Retina (tissue), 1 donor: ENCODE measurements around the gene ZNF578.
A peak's percentile ranks its signal among the peaks of the same experiment; 100 is the strongest.
"Not testable (repeated sequence)": the region's sequence is repeated elsewhere in the genome, so short reads cannot be mapped to it uniquely, and the experiment has no call there.

Experiments
- DNase-seq: peaks from one replicate; pipeline ENCODE4 v3.0.0-alpha.2; 2016

ZNF578 gene

GRCh38 chr19:52453324-52454094 lies at the start of gene ZNF578:
Gene ZNF578, plus strand, starts transcription at chr19:52453553. Its CDS starts 48,293 bp downstream, at chr19:52501846.
- DNase-seq, result peak; percentile 90

- DNase-seq, result no peak
These were observed 43.1 kb upstream of the ZNF578 start for GRCh38 chr19:52410276-52410675.

GRCh38 chr19:52415711-52416110 lies 37.6 kb upstream of the ZNF578 start:
- no peak for DNase-seq

DNA sequence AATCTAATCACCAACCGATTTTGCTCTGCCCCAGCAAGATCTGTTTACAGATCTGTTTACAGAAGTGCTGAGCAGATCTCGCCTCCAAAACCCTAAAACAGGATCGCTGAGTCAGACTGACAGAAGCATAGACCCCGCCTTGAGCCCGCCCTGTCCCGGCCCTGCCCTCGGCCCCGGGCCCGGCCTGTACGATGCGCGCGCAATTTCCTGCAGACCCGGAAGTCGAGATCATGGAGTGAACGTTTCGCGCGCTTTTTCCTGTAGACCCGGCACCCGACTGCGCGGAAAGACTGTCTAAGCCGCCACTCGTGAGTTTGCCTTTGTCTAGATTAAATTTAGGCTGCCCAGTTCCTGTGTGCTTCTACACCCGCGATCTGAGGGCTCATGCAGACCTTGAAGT lies 24.4 kb upstream of the ZNF578 start, which contains the start of gene ZNF534:
Gene ZNF534, plus strand, starts transcription at position 212 of the 400 bp plus-strand sequence. CDS start 2,327 bp downstream, outside the sequence.
- DNase-seq, result no peak

DNA sequence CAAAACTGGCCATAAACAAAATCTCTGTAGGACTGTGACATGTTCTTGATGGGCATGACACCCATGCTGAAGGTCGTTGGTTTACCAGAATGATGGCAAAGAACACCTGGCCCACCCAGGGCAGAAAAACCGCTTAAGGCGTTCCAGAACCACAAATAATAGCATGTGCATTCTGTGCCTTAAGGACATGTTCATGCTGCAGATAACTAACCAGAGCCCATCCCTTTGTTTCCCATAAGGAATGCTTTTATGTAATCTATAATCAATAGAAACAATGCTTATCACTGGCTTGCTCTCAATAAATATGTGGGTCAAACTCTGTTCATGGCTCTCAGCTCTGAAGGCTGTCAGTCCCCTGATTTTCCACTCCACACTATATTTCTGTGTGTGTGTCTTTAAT lies 11.2 kb upstream of the ZNF578 start:
- no peak for DNase-seq

DNA sequence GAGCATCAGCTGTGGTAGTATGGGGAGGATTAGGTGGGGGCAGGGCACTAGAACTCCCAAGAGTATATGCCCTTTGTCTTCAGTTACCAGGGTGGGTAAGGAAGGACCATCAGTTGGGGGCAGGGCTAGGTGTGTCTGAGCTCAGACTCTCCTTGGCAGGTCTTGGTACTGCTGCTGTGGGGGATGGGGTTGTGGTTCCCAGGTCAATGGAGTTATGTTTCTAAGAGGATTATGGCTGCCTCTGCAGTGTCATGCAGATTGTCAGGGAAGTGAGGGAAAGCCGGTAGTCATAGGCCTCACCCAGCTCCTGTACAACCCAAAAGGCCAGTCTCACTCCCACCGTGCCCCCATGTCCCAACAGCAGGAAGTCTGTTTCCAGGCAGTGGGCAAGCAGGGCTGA lies 8.8 kb upstream of the ZNF578 start:
- no peak for DNase-seq

DNA sequence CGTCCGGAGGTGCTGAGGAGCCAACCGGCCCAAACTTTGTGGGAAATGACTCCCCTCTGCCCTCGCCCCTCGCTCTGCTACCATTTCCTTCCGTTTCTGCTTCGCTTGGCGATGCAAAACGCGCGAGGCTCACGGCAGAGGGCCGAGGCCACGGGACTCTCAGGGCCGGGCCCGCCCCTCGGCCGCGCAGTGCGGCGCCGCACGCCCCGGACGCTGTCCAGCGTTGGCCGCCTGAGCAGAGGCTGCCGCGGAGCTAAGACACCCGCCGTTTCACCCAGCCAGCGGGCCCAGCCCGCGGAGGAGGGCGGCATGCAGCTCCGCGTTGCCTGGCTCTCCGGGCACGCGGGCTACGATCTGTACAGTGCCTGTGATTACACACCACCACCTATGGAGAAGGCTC lies 2.1 kb upstream of the ZNF578 start:
- peak; percentile 3 for DNase-seq

GRCh38 chr19:52464798-52465470 lies 11.6 kb downstream of the ZNF578 start:
- DNase-seq, result no peak

- DNase-seq, result no peak
These were observed 20.4 kb downstream of the ZNF578 start for GRCh38 chr19:52473655-52474350.

DNA sequence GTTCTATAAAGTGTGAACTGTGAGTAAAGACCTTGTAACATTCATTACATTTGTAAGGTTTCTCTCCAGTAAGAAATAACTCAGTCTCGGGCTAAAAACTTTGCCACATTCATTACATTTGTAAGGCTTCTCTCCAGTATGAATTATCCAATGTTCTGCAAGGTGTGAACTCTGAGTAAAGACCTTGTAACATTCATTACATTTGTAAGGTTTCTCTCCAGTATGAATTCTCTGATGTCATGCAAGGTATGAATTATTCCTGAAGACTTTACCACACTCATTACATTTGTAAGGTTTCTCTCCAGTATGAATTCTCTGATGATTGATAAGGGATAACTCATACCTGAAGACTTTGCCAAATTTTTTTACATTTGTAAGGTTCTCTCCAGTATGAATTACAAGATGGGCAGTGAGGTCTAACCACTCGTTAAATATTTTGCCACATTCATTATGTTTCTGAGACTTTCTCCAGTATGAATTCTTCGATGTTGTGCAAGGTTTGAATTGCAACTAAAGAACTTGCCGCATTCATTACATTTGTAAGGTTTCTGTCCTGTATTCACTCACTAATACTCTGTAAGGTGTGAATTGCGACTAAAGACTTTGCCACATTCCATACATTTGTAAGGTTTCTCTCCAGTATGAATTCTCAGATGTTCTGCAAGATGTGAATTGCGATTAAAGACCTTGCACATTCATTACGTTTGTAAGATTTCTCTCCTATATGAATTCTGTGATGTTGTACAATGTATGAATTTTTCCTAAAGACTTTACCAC lies 21.2 kb downstream of the ZNF578 start:
- DNase-seq, result no peak

- DNase-seq, result not testable (repeated sequence)
These were observed 30.9 kb downstream of the ZNF578 start for GRCh38 chr19:52484111-52484743.

DNA sequence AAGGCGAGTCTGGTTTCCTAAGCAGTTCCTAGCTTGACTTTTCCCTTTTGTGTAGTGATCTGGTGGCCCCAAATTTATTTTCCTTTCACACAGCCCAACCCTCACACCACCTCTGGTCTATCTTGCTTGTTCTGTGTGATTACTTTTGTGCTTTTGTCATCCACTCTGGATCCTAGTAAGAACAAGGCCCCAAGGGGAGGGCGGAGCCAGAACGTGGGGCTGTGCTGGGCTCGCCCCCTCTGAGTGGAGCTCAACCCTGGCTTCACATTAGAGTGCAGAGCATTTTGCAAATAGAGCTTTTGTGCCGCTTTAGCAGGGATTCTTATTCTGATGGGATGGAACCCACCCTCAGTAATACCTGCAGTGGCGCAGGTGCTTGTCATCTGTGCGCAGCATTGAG lies 31.7 kb downstream of the ZNF578 start:
- not testable (repeated sequence) for DNase-seq

GRCh38 chr19:52485561-52486240 lies 32.3 kb downstream of the ZNF578 start:
- not testable (repeated sequence) for DNase-seq

DNA sequence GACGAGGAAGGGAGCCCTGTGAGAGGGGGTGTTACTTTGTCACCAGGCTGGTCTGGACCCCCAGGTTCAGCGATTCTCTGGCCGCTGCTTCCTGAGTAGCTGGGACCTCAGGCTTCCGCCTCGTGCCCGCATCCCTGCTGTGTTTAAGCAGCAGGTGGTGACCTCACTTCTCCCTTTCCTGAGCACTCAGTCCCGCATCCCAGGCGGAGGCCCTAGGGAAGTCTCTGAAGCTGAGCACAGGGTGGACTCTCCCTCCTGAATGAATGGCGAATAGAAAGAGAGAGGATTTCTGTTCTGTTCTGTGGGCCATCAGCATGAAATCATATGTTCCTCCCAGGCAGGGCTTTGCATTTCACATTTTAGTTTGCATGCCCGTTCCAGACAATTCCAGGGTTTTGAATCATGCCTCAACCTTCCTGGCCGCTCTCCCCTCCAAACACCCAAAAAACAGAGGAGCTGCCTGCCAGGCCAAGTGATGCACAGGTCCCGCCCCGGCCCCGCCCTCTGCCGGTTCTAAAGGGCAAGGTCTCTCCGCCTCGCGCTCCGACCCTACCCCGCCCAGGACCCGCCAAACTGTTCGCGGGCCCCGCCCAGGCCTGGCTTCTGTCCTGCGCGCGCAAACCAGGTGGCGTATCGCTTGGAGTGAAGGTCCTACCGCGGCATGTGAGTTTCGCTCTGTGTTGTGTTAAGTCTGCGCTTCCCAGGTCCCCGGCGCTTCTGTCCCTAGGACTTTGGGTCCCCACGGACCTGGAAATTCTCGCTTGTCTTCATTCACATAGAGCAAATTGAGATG lies 39.0 kb downstream of the ZNF578 start:
- peak; percentile 3 for DNase-seq

- DNase-seq, result peak; percentile 52
These were observed 39.7 kb downstream of the ZNF578 start for GRCh38 chr19:52492994-52493470.

- DNase-seq, result no peak
These were observed 41.2 kb downstream of the ZNF578 start for GRCh38 chr19:52494518-52494917.

DNA sequence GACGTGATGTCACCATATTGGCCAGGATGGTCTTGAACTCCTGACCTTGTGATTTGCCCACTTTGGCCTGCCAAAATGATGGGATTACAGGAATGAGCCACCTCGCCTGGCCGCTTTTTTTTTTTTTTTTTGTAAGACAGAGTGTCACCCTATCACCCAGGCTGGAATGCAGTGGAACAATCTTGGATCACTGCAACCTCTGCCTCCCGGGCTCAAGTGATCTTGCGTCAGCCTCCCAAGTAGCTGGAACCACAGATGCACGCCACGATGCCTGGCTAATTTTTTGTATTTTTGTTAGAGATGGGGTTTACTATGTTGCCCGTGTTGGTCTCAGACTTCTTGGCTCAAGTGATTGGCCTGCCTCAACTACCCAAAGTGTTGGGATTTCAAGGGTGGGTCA lies 45.2 kb downstream of the ZNF578 start:
- no peak for DNase-seq

GRCh38 chr19:52500474-52500873 lies 47.1 kb downstream of the ZNF578 start:
- DNase-seq, result not testable (repeated sequence)

- DNase-seq, result not testable (repeated sequence)
These were observed 47.6 kb downstream of the ZNF578 start for GRCh38 chr19:52500991-52501390.

DNA sequence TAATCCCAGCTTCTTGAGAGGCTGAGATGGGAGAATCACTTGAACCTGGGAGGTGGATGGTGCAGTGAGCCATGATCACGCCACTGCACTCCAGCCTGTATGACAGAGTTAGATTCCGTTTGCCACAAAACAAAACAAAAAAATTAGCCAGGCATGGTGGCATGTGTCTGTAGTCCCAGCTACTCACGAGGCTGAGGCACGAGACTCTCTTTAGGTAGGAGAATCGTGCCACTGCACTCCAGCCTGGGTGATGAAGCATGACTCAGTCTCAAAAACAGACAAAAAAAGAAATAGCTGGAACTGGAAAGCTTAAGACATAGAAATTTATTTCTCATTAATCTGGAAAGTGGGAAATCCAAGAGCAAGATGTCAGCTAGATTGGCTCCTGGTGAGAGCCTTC lies 53.9 kb downstream of the ZNF578 start:
- DNase-seq, result no peak

DNA sequence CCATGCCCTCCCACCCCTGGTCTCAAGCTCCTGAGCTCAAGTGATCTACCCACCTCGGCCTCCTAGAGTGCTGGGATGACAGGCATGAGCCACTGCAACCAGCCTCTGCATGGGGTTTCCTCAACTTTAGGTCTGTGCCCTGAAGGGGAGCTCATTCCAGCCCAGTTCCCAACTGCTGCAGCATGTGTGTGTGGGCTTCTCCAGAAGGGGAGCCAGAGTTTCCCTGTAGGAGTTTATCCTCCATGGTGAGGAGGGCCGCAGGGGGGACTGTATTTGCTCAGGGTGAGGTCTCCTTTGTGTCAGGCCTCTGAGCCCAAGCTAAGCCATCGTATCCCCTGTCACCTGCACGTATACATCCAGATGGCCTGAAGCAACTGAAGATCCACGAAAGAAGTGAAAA lies 62.8 kb downstream of the ZNF578 start:
- no peak for DNase-seq
